Measurements from ENCODE around the gene FOXP3.

FOXP3 gene

DNA sequence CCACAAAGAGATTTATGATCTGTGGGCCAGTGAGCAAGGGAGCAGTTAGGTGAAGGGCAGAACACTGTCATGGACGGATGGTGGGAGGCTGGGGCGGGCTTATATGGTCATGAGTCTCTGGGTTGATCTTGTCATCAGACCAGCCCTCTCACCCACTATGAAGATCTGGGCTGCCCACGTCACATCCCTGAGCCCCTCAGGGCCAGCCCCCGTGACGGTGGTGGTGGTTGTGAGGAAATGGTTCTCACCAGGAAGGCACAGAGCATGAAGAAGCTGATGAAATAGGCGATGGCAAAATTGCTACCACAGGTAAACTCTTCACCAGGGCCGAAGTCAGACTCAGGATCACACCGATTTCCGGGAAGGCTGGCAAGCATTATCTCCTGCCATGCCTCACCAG is 53.4 kb downstream of the FOXP3 start:
- DNase-seq = no peak

- no peak for DNase-seq
Measured at GRCh38 chrX:49210406-49210805, 54.1 kb downstream of the FOXP3 start.

GRCh38 chrX:49209434-49210251 is 54.9 kb downstream of the FOXP3 start:
- peak; percentile 13 to 40 for DNase-seq

- DNase-seq = no peak
Measured at GRCh38 chrX:49208399-49208798, 56.1 kb downstream of the FOXP3 start.

DNA sequence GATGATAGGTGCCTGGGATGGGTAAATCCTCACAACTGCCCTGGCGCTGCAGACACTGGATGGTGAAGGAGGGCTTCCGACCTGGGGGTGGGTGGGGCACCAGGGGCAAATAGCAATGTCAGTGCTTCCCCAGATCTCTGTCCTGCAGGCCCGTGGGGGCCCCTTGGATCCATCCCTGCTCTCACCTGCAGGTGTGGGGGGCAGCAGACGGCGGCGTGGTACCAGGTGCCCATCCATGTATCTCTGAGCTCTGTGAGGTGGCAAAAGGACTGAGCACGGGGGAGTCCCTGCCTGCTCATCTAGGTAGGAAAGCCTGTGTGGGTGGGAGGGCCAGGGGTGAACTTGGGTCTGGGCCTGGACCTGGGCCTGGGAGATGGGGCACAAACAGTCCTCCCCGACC is 58.0 kb downstream of the FOXP3 start:
- no peak for DNase-seq

DNA sequence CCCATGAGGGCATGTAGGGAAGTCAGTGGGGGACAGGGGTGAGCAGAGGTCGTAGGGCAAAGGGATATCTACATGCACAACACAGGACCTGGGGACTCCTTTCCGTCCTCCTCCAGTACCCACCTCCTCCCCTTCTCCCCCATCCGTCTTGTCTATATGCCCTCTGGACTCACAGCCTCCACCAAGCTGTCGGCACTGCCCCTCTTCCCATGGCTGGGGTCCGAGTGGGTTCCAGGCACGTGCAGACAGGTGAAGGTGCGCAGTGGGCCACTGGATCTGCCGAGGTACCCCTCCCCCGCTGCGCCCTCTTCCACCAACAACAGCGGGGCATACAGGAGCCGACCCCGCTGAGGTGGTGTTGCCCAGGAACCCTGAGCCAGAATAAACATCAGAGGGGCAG is 59.1 kb downstream of the FOXP3 start:
- no peak for DNase-seq

DNA sequence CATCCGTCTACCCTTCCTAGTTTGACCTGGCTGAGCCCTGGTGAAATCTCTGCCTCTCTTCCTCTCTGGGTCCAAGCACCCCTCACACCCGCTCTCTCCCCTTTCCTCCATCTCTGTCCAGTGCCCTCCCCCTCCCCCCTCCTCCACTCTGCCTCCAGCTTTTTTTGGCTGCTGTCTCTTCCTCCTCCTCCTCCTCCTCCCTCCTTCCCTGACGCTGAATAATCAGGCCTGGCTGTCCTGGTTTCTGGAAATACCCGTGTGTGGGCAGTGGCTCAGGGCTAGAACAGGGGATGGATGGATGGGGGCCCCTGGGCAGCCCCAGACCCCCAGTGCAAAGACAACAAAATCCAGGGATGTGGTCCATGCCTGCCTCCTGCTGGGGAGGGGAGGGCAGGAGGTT is 59.8 kb downstream of the FOXP3 start:
- DNase-seq = peak in 1 of 2 experiments; percentile 1

GRCh38 chrX:49204017-49204416 is 60.5 kb downstream of the FOXP3 start:
- no peak for DNase-seq

GRCh38 chrX:49203536-49203935 is 61.0 kb downstream of the FOXP3 start:
- DNase-seq = peak in 1 of 2 experiments; percentile 32

GRCh38 chrX:49202022-49202421 is 62.5 kb downstream of the FOXP3 start:
- DNase-seq = no peak
